ENCODE measurements around the gene EVC2. TPM values are rescaled to one million over a fixed set of nuclear protein-coding genes. Genes with fewer than 3 reads are reported as not detected.
A peak's percentile ranks its signal among the peaks of the same experiment; 100 is the strongest.

Gene EVC2
- total and polyA plus RNA-seq, 2 of the 4 experiments (the other 2 are of a cell fraction) = 2.7 to 5.9 TPM

DNA sequence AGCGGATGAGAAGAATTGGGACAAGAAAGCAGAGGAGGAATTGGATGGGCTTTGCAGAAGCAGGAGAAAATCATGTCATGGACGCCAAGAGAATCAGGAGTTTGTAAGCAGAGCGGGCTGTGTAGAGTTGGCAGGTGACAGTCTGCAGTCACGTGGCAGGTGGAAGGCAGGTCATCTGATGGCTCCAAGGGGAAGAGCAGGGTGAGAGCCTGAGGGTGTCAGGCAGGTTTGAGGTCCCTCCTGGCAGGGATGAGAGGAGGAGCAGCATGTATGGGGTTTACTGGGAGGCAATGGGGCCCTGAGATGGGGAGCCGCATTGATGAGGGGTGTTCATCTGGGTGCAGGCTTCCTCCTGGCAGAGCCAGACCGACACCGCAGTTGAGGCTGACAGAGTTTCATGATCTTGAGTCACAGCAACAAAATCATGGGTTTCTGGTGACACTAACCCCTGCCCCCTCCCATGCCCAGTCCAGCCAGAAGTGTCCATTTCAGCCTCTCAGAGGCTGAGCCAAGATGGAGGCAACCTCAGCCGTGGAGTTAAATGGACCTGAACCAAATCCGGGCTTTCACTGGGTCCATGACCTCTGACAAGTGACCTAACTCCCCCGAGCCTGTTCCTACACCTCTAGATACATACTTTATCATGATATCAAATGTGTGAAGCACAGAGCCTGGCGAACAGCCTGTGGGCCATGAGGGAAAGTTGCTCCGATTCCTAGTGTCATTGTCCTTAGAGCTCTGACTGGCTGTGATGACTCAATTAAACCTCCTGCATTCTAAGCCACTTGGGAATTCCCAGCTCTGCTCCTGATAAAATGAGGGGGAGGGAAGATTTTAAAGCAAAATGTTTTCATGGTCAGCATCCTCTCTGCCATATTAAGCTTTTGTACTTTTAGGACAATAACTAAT, 38.7 kb upstream of the EVC2 start:
- Histone ChIP-seq H4K91ac (ENCODE audit: insufficient read depth, low read depth, low read length) (peak overlapping the region; percentile 82), H3K79me1 (ENCODE audit: low read depth in 1 of 2, low read length in 2 of 2) (peaks cover 7 to 57% of the 10 kb centered on the region in 2 experiments; a peak in 3 of 4 replicates), H2AK9ac (replicated peaks; ENCODE audit: low read depth, low read length, poor library complexity) (peak overlapping the region; percentile 87), H2AFZ (replicated peaks; ENCODE audit: low read length, poor library complexity) (peak overlapping the region; percentile 33), H3K9me3 (ENCODE audit: control insufficient read depth, insufficient read depth, low read length) (no peaks in the 10 kb centered on the region), H3K9ac (ENCODE audit: low read depth, low read length) (0 out of 2 replicates have a peak overlapping the region, but pooled peaks have one; percentile 14), H2BK20ac (ENCODE audit: low read depth, low read length) (peak overlapping the region; percentile 86), H2BK5ac (ENCODE audit: low read depth, low read length, poor library complexity, severe bottlenecking) (peak overlapping the region; percentile 87), H3K4ac (ENCODE audit: low read depth, low read length) (peak overlapping the region; percentile 62), H4K8ac (ENCODE audit: low read depth in 2 of 2, low read length in 2 of 2) (peak overlapping the region; percentile 6 to 42; a peak in 3 of 4 replicates), H3K4me2 (ENCODE audit: low read depth, low read length) (peak overlapping the region; percentile 19), H3K4me3 (ENCODE audit: insufficient read depth, low read depth, low read length) (no peak overlapping the region), H3K4me1 (ENCODE audit: control insufficient read depth, insufficient read depth, low read length) (peaks cover 36% of the 10 kb centered on the region), H3K18ac (ENCODE audit: low read depth, low read length) (peak overlapping the region; percentile 82), H3K14ac (replicated peaks; ENCODE audit: low read depth, low read length) (peak overlapping the region; percentile 76), H3K56ac (ENCODE audit: extremely low read depth, insufficient read depth, low read length) (peak overlapping the region; percentile 37), H2BK15ac (ENCODE audit: low read depth, low read length) (peak overlapping the region; percentile 33; the same call in 2 of the 3 replicates), H2AK5ac (ENCODE audit: low read depth, low read length) (peak overlapping the region; percentile 98), H3K36me3 (ENCODE audit: control insufficient read depth, insufficient read depth, low read length) (peaks cover 48% of the 10 kb centered on the region), H4K5ac (ENCODE audit: low read depth, low read length) (peak overlapping the region; percentile 51), H2BK120ac (ENCODE audit: low read depth, low read length) (peak overlapping the region; percentile 85), H3K9me1 (ENCODE audit: insufficient read depth, low read length) (peaks cover 51% of the 10 kb centered on the region), H3K27ac (ENCODE audit: insufficient read depth, low read length) (peak overlapping the region; percentile 61), H3K27me3 (ENCODE audit: control insufficient read depth, insufficient read depth, low read length) (no peaks in the 10 kb centered on the region), H4K20me1 (ENCODE audit: insufficient read depth, low read length) (peaks cover 12% of the 10 kb centered on the region), H3K23ac (ENCODE audit: low read depth, low read length) (peak overlapping the region; percentile 73)
- intact Hi-C loops (cut with micrococcal nuclease) = loop anchor here (5.0 kb wide), 1 partner anchor 45 kb away; no protein-coding TSS in a partner anchor
- TF ChIP-seq MAFK (IDR thresholded peaks at IDR 0.05; ENCODE audit: low read depth, low read length) = no peak
- TF ChIP-seq NFE2L2 (IDR thresholded peaks at IDR 0.05; ENCODE audit: low read depth, low read length) = peak; percentile 18; the same call in 1 of the 2 replicates
- TF ChIP-seq, protein P1, sequence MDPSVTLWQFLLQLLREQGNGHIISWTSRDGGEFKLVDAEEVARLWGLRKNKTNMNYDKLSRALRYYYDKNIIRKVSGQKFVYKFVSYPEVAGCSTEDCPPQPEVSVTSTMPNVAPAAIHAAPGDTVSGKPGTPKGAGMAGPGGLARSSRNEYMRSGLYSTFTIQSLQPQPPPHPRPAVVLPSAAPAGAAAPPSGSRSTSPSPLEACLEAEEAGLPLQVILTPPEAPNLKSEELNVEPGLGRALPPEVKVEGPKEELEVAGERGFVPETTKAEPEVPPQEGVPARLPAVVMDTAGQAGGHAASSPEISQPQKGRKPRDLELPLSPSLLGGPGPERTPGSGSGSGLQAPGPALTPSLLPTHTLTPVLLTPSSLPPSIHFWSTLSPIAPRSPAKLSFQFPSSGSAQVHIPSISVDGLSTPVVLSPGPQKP (IDR thresholded peaks at IDR 0.05; ENCODE audit: borderline replicate concordance, low read depth, low read length) = no peak
- no peak for TF ChIP-seq POLR2A (IDR thresholded peaks at IDR 0.05; ENCODE audit: low read depth, low read length)
- no peak for TF ChIP-seq CEBPB (IDR thresholded peaks at IDR 0.05; ENCODE audit: low read depth, low read length)
- no peak for TF ChIP-seq SMC3 (IDR thresholded peaks at IDR 0.05; ENCODE audit: low read depth, low read length)
- peak; percentile 71 for TF ChIP-seq FOS (IDR thresholded peaks at IDR 0.05; ENCODE audit: low read depth, low read length)
- TF ChIP-seq, protein P2, sequence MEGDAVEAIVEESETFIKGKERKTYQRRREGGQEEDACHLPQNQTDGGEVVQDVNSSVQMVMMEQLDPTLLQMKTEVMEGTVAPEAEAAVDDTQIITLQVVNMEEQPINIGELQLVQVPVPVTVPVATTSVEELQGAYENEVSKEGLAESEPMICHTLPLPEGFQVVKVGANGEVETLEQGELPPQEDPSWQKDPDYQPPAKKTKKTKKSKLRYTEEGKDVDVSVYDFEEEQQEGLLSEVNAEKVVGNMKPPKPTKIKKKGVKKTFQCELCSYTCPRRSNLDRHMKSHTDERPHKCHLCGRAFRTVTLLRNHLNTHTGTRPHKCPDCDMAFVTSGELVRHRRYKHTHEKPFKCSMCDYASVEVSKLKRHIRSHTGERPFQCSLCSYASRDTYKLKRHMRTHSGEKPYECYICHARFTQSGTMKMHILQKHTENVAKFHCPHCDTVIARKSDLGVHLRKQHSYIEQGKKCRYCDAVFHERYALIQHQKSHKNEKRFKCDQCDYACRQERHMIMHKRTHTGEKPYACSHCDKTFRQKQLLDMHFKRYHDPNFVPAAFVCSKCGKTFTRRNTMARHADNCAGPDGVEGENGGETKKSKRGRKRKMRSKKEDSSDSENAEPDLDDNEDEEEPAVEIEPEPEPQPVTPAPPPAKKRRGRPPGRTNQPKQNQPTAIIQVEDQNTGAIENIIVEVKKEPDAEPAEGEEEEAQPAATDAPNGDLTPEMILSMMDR (conservative IDR thresholded peaks at IDR 0.05; ENCODE audit: low read depth, low read length) = no peak
- TF ChIP-seq RCOR1 (IDR thresholded peaks at IDR 0.05; ENCODE audit: insufficient replicate concordance, low read length) = no peak
- ChIA-PET POLR2A (ENCODE audit: unreplicated experiment) (interaction anchor here (1.1 kb wide), 1 partner anchor 39 kb away, joined by 3 read pairs; no protein-coding TSS in a partner anchor), CTCF (no interaction called here)
- dilution Hi-C loops (cut with HindIII; ENCODE audit: low sequenced_read_pairs, unreplicated experiment) = no loop called here
- DNase-seq (peak; percentile 82), ATAC-seq (ENCODE audit: low read depth) (peak; percentile 12)
- BruUV-seq (replicated peaks) = no TSS peak
- WGBS, 2 experiments (ENCODE audit: extremely low coverage in 2 of 2, insufficient read length in 1 of 2) = 89% methylated on average over 3 of the region's 12 CpGs; no CpG with 5 or more reads in 1 of the 2 experiments
- in situ Hi-C loops (cut with MboI; ENCODE audit: low sequenced_read_pairs) = no loop called here

Measured in IMR-90 (cell line).